Peyer's patch (tissue), 4 donors: ENCODE measurements around the gene MACROD2.

Source experiments
- POLR2A ChIP-seq, 2 donors: fragments of 450-650 bp; IDR thresholded peaks; one replicate each; pipeline ENCODE4 v1.5.1; 2017; ENCODE audit warnings: antibody characterized with exemption in 2 of 2, mild to moderate bottlenecking in 2 of 2, moderate library complexity in 2 of 2
- TF ChIP-seq, protein P1 (sequence below), 6 experiments: fragments of 450-650 bp in 4 of 6; fragments of 200-600 bp in 2 of 6; sonication (generic) in 1 of 6; IDR thresholded peaks; one replicate each; pipeline ENCODE4 v1.5.1; 2017 to 2019; ENCODE audit warnings: antibody characterized with exemption in 6 of 6, mild to moderate bottlenecking in 3 of 6, moderate library complexity in 1 of 6

DNA sequence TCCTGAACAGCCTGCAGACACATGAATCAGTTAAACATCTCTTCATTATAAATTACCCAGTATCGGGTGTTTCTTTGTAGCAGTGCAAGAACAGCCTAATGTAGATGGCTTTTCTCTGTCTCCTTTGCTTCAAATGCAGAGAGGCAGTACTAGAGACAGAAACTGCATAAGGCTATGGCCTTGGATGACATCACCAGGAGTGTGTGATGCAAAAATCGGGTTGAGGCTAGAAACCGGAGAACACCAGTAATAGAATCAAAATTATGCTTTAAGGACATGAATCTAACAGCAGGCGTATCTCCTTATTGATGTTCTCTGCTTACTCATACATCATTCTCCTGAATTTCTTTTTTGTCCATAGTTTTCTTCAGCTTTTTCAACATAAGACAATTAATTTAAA is 391.4 kb downstream of the MACROD2 start:
- TF ChIP-seq, protein P1, sequence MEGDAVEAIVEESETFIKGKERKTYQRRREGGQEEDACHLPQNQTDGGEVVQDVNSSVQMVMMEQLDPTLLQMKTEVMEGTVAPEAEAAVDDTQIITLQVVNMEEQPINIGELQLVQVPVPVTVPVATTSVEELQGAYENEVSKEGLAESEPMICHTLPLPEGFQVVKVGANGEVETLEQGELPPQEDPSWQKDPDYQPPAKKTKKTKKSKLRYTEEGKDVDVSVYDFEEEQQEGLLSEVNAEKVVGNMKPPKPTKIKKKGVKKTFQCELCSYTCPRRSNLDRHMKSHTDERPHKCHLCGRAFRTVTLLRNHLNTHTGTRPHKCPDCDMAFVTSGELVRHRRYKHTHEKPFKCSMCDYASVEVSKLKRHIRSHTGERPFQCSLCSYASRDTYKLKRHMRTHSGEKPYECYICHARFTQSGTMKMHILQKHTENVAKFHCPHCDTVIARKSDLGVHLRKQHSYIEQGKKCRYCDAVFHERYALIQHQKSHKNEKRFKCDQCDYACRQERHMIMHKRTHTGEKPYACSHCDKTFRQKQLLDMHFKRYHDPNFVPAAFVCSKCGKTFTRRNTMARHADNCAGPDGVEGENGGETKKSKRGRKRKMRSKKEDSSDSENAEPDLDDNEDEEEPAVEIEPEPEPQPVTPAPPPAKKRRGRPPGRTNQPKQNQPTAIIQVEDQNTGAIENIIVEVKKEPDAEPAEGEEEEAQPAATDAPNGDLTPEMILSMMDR (IDR thresholded peaks at IDR 0.05) = no peak
- no peak for TF ChIP-seq POLR2A (IDR thresholded peaks at IDR 0.05)
